Loucy (cell line): ENCODE measurements around the gene AMZ1.

ENCODE experiments used
- H2AFZ ChIP-seq: fragments of 200-600 bp; sonication (generic); 2 replicates; pipeline ENCODE4 v1.6.0; 2016; ENCODE audit warnings: antibody characterized with exemption, mild to moderate bottlenecking, low read length, moderate library complexity
- H3F3A ChIP-seq: fragments of 200-600 bp; 2 replicates; pipeline ENCODE4 v1.6.0; 2016; ENCODE audit warnings: antibody characterized with exemption, low read depth, mild to moderate bottlenecking
- H3K27me3 ChIP-seq: fragments of 200-600 bp; sonication (generic); 2 replicates; pipeline ENCODE4 v1.6.1; 2014; ENCODE audit warnings: low read length, mild to moderate bottlenecking; ENCODE audit not compliant: insufficient read depth, poor library complexity, severe bottlenecking
- H3K36me3 ChIP-seq: fragments of 200-600 bp; sonication (generic); 2 replicates; pipeline ENCODE4 v1.6.1; 2016; ENCODE audit warnings: low read length; ENCODE audit not compliant: insufficient read depth
- H3K4me1 ChIP-seq: fragments of 200-600 bp; sonication (generic); 2 replicates; pipeline ENCODE4 v1.5.1; 2014; ENCODE audit warnings: low read length, mild to moderate bottlenecking; ENCODE audit not compliant: insufficient read depth, poor library complexity, severe bottlenecking
- H3K4me2 ChIP-seq: fragments of 200-600 bp; sonication (generic); 2 replicates; pipeline ENCODE4 v1.6.0; 2014; ENCODE audit warnings: antibody characterized with exemption, low read length, low read depth, mild to moderate bottlenecking; ENCODE audit not compliant: poor library complexity, severe bottlenecking
- H3K4me3 ChIP-seq: fragments of 200-600 bp; sonication (generic); 2 replicates; pipeline ENCODE4 v1.5.1; 2014; ENCODE audit warnings: low read length, mild to moderate bottlenecking, mixed read lengths; ENCODE audit not compliant: poor library complexity, severe bottlenecking
- H3K79me2 ChIP-seq: fragments of 200-600 bp; sonication (generic); 2 replicates; pipeline ENCODE4 v1.6.1; 2014; ENCODE audit warnings: low read length; ENCODE audit not compliant: insufficient read depth
- H3K9ac ChIP-seq: fragments of 200-600 bp; sonication (generic); 2 replicates; pipeline ENCODE4 v1.6.0; 2014; ENCODE audit warnings: mild to moderate bottlenecking, low read depth, low read length, moderate library complexity; ENCODE audit not compliant: poor library complexity, severe bottlenecking
- H3K9me2 ChIP-seq: fragments of 200-600 bp; sonication (generic); replicated peaks from 2 replicates; pipeline ENCODE4 v1.6.1; 2016; ENCODE audit warnings: low read depth, low read length, mixed read lengths
- H3K9me3 ChIP-seq: fragments of 200-600 bp; sonication (generic); 2 replicates; pipeline ENCODE4 v1.6.1; 2014; ENCODE audit warnings: mild to moderate bottlenecking, antibody characterized with exemption, low read length, low read depth; ENCODE audit not compliant: insufficient read depth
- H4K20me1 ChIP-seq: fragments of 200-600 bp; sonication (generic); 2 replicates; pipeline ENCODE4 v1.6.0; 2014; ENCODE audit warnings: antibody characterized with exemption, low read length, mild to moderate bottlenecking; ENCODE audit not compliant: insufficient read depth, poor library complexity, severe bottlenecking
- EZH2phosphoT487 ChIP-seq: fragments of 200-600 bp; IDR thresholded peaks from 2 replicates; pipeline ENCODE4 v1.6.1; 2018; ENCODE audit warnings: antibody characterized with exemption, mild to moderate bottlenecking, moderate library complexity, borderline replicate concordance
- TF ChIP-seq, protein P1 (sequence below): fragments of 200-600 bp; sonication (generic); conservative IDR thresholded peaks from 2 replicates; pipeline ENCODE4 v1.5.1; 2014; ENCODE audit warnings: mild to moderate bottlenecking, antibody characterized with exemption, low read length

The AMZ1 gene

DNA sequence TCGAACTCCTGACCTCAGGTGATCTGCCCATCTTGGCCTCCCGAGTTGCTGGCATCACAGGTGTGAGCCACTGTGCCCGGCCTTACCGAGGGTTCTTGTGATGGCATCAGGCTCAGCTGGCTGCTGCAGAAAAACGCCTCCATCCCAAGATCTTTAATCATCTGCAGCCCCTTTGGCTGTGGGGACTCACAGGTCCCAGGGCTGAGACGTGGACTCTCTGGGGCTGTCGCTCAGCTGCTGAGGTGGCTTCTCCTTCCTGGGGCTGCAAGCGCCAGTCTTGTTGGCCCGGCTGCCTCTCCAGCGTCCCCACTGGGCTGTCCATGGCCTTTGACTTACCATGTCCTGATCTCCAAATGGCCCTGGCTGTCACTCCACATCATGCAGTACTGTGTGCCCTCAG is 20.0 kb downstream of the AMZ1 start:
- Histone ChIP-seq H3F3A (no peaks in the 10 kb centered on the region; the same call in 1 of the 2 replicates), H3K9ac (no peak overlapping the region), H3K4me2 (no peak overlapping the region), H3K27me3 (no peaks in the 10 kb centered on the region), H2AFZ (no peak overlapping the region), H3K9me3 (no peaks in the 10 kb centered on the region), H3K4me1 (peaks cover 77% of the 10 kb centered on the region), H4K20me1 (no peaks in the 10 kb centered on the region), H3K79me2 (no peaks in the 10 kb centered on the region; the same call in 1 of the 2 replicates), H3K36me3 (no peaks in the 10 kb centered on the region), H3K4me3 (no peak overlapping the region), H3K9me2 (no peaks in the 10 kb centered on the region)
- no peak for TF ChIP-seq EZH2phosphoT487
- TF ChIP-seq, protein P1, sequence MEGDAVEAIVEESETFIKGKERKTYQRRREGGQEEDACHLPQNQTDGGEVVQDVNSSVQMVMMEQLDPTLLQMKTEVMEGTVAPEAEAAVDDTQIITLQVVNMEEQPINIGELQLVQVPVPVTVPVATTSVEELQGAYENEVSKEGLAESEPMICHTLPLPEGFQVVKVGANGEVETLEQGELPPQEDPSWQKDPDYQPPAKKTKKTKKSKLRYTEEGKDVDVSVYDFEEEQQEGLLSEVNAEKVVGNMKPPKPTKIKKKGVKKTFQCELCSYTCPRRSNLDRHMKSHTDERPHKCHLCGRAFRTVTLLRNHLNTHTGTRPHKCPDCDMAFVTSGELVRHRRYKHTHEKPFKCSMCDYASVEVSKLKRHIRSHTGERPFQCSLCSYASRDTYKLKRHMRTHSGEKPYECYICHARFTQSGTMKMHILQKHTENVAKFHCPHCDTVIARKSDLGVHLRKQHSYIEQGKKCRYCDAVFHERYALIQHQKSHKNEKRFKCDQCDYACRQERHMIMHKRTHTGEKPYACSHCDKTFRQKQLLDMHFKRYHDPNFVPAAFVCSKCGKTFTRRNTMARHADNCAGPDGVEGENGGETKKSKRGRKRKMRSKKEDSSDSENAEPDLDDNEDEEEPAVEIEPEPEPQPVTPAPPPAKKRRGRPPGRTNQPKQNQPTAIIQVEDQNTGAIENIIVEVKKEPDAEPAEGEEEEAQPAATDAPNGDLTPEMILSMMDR, result no peak

DNA sequence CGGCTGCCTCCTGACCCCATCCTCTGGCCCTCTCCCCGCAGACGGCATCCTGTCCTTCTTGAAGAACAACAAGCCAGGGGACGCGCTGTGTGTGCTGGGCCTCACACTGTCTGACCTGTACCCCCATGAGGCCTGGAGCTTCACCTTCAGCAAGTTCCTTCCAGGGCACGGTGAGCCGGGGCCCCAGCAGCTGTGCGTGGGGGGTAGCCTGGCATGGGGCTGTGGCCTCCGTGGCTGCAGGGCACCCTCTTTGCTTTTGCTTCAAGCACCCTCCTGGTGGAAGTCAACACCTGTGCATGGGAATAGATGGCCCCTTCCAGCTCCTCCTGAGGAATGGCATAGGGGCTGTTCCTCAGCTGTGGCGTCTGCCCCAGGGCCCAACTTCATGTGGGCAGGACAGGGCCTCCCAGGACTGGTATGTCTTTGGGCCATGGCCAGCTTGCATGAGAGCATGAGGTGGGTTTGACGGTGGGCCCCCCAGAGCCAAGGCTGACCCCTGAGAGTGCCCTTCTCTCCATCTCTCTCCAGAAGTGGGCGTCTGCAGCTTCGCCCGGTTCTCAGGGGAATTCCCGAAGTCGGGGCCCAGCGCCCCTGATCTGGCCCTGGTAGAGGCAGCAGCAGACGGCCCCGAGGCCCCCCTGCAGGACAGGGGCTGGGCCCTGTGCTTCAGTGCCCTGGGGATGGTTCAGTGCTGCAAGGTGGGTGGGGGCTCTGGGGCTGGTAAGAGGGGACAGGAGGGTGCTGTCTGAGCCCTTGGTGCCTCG is 20.7 kb downstream of the AMZ1 start:
- H4K20me1 ChIP-seq, result no peaks in the 10 kb centered on the region
- H3K9me2 ChIP-seq, result no peaks in the 10 kb centered on the region
- H3F3A ChIP-seq, result no peaks in the 10 kb centered on the region
- H3K4me2 ChIP-seq, result peak overlapping the region; percentile 76
- TF ChIP-seq, protein P1, result no peak
- H3K27me3 ChIP-seq, result no peaks in the 10 kb centered on the region
- H3K4me1 ChIP-seq, result peaks cover 77% of the 10 kb centered on the region
- H2AFZ ChIP-seq, result no peak overlapping the region
- H3K36me3 ChIP-seq, result no peaks in the 10 kb centered on the region
- H3K9ac ChIP-seq, result peak overlapping the region; percentile 32
- no peaks in the 10 kb centered on the region for H3K9me3 ChIP-seq
- no peaks in the 10 kb centered on the region; the same call in 1 of the 2 replicates for H3K79me2 ChIP-seq
- H3K4me3 ChIP-seq, result no peak overlapping the region

DNA sequence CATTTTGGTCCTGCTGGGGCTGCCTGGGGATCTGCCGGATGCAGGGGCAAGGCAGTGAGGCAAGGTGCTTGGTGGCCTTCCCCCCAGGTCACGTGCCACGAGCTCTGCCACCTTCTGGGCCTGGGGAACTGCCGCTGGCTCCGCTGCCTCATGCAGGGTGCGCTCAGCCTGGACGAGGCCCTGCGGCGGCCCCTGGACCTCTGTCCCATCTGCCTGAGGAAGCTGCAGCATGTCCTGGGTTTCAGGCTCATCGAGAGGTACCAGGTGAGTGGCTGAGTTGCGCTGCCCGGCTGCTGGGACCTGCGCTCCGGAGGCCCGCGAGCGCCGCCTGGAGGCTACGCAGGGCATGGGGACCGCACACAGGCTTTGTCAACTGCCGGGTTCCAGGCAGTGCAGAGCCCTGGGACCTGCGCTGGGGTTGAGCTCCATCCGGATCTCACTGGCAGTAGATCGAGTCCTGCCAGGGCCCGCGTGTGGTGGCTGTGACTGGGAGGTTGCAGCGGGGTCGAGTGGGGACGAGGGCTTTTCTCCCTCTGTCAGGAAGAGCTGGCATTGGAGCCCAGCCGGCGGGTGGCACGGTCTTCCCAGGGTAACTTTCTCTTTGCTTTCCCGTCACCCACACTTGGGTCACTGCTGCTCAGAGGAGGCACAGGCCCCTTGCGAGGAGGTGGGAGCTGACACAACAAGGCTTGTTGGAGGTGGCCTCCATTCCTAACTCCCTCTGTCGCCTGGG is 21.7 kb downstream of the AMZ1 start:
- Histone ChIP-seq H3F3A (no peaks in the 10 kb centered on the region), H3K9me2 (no peaks in the 10 kb centered on the region), H3K36me3 (no peaks in the 10 kb centered on the region), H3K4me1 (peaks cover 87% of the 10 kb centered on the region), H3K27me3 (no peaks in the 10 kb centered on the region), H3K9ac (peak overlapping the region; percentile 44), H3K4me2 (peak overlapping the region; percentile 76), H3K4me3 (peak overlapping the region; percentile 6), H2AFZ (no peak overlapping the region), H3K9me3 (no peaks in the 10 kb centered on the region), H4K20me1 (no peaks in the 10 kb centered on the region), H3K79me2 (no peaks in the 10 kb centered on the region; the same call in 1 of the 2 replicates)
- TF ChIP-seq EZH2phosphoT487, result no peak
- TF ChIP-seq, protein P1, result peak; percentile 75
